ENCODE results near the gene RSPH6A.
"Not testable (repeated sequence)": the region's sequence is repeated elsewhere in the genome, so short reads cannot be mapped to it uniquely, and the experiment has no call there.

Gene RSPH6A

GRCh38 chr19:45764475-45764874, 50.6 kb downstream of the RSPH6A start:
- FAIRE-seq: no peak

DNA sequence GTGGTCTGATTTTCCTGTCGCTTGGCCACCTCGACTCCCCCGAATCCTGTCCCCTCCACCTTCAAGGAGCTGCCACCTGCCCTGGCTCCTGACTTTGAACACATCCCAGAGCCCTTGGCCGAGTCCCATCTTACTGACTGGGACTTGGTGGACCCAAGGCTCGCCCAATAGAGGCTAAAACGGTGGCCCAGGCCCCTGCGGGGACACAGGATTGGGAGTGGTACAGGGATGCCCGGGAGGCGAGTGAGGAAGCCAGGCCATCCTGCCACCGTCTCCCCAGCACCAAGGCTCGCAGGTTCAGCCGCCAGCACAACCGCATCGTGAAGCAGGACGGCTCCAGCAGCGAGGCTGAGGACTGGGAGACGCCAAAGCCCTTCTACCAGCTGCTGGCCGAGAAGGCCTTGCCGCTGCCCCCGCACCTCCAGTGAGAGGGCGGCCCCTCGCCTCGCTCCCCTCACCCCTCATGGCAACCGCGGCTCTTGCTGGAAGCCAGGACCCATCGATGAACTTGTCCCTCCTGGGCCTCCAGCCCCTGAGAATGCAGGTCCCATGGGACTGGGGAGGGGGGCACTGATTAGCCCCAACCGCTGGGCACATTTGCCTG, 51.3 kb downstream of the RSPH6A start:
- FAIRE-seq: no peak

DNA sequence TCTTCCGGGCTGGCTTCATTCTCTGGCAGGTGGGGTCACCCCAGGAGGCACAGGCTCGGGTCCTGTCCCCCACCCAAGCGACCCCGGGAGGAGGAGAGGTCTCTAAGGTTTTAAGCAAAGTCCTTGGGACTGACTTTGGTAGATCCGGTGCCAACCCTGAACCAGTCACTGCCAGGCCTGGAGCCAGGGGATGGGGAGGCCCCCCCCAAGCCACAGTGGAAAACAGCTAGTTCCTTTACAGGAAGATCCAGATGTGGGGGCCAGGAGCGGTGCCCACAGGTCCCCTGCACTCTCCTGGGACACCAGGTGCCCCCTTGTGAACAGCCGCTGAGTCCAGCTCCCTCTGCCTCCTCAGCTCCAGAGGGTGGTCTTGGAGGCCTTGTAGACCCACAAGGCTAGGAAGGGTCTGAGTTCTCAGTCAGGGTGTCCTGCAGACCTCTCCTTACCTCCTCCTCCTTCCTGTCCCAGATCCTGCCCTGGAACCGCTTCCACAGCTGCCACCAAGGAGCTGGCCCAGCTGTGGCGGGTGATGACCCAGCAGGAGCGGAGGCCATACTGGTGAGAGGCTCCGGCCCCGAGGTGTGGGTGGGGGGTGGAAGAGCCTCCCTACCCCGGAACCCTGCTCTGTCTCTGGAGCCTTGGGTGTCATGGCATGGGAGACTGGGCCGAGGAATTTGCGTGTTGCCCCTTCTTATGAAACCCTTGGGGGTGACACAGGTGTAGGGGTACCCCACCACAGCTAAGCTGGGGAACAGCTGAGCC, 52.1 kb downstream of the RSPH6A start:
- no peak for FAIRE-seq

GRCh38 chr19:45761714-45762113, 53.4 kb downstream of the RSPH6A start:
- FAIRE-seq: no peak

DNA sequence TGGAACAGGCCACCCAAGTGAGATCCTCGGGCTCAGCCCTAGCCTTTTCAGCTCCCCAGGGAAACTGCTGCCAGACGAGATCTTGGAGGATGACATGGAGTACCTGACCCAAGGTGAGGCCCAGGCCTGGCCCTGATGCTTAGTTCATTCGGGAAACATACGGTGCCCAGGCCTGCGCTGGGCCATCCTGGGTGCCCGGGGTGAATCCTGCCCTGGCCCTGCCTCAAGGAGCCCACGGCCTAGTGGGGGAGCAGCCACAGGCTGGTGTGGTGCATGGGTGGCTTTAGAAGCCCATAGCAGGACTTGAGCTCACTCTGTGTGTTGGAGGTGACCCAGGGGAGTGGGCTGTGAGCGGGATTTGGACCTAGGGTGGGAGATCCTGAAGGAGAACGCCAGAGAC, 56.2 kb downstream of the RSPH6A start:
- no peak for FAIRE-seq

- FAIRE-seq: no peak
Observed at GRCh38 chr19:45757695-45758094, 57.4 kb downstream of the RSPH6A start.

- FAIRE-seq: no peak
Observed at GRCh38 chr19:45754323-45754722, 60.8 kb downstream of the RSPH6A start.

GRCh38 chr19:45753548-45753947, 61.6 kb downstream of the RSPH6A start:
- no peak for FAIRE-seq

DNA sequence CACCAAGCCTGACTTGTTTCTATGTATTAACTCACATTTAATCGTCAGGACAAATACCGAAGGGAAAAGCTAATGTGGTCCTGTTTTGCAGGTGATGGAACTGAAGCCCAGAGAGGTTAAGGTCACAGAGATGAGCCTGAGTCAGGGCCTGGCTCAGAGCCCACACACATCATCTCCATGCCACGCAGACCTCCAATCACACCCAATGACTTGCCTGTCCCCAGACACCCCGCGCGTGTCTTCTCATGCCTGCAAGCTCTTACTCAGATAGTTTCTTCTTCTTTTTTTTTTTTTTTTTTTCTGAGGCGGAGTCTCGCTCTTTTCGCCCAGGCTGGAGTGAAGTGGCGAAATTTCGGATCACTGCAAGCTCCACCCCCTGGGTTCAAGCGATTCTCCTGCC, 62.5 kb downstream of the RSPH6A start:
- no peak for FAIRE-seq

DNA sequence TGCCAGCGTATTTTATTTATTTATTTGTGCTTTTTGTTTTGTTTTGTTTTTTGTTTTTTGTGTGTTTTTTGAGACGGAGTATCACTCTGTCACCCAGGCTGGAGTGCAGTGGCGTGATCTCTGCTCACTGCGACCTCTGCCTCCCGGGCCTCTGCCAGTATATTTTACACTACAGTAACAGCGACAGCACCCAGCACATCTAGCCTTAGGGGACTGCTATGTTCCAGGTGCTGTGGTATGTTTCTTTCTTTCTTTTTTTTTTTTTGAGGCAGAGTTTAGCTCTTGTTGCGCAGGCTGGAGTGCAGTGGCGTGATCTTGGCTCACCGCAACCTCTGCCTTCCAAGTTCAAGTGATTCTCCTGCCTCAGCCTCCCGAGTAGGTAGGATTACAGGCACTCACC, 63.6 kb downstream of the RSPH6A start:
- not testable (repeated sequence) for FAIRE-seq

GRCh38 chr19:45747513-45747912, 67.6 kb downstream of the RSPH6A start:
- no peak for FAIRE-seq

GRCh38 chr19:45746866-45747265, 68.2 kb downstream of the RSPH6A start:
- no peak for FAIRE-seq

Data from islet of Langerhans (tissue), 1 donor.